ENCODE measurements around the gene NFATC2.
"Not testable (repeated sequence)": the region's sequence is repeated elsewhere in the genome, so short reads cannot be mapped to it uniquely, and the experiment has no call there.

The NFATC2 gene

GRCh38 chr20:51567622-51568021, 25.1 kb upstream of the NFATC2 start:
- no peak for DNase-seq

- DNase-seq: no peak
These were observed 24.1 kb upstream of the NFATC2 start for GRCh38 chr20:51566594-51566993.

- no peak for DNase-seq
These were observed 23.0 kb upstream of the NFATC2 start for GRCh38 chr20:51565298-51566144.

GRCh38 chr20:51563486-51564332, 21.2 kb upstream of the NFATC2 start:
- DNase-seq: no peak

GRCh38 chr20:51563174-51563485, 20.6 kb upstream of the NFATC2 start:
- DNase-seq: no peak

- DNase-seq: peak; percentile 25
These were observed 20.0 kb upstream of the NFATC2 start for GRCh38 chr20:51562332-51563173.

GRCh38 chr20:51562027-51562331, 19.5 kb upstream of the NFATC2 start:
- DNase-seq: no peak

- no peak for DNase-seq
These were observed 18.2 kb upstream of the NFATC2 start for GRCh38 chr20:51560550-51561307.

GRCh38 chr20:51560042-51560441, 17.5 kb upstream of the NFATC2 start:
- no peak for DNase-seq

GRCh38 chr20:51554538-51555165, 12.1 kb upstream of the NFATC2 start:
- DNase-seq: no peak

- no peak for DNase-seq
These were observed 11.5 kb upstream of the NFATC2 start for GRCh38 chr20:51553897-51554486.

GRCh38 chr20:51551186-51551585, 8.7 kb upstream of the NFATC2 start:
- DNase-seq: no peak

GRCh38 chr20:51549474-51549873, 7.0 kb upstream of the NFATC2 start:
- no peak for DNase-seq

- DNase-seq: no peak
These were observed 5.4 kb upstream of the NFATC2 start for GRCh38 chr20:51547951-51548350.

- no peak for DNase-seq
These were observed 3.0 kb upstream of the NFATC2 start for GRCh38 chr20:51545515-51545914.

GRCh38 chr20:51543422-51543788, 886 bp upstream of the NFATC2 start:
- no peak for DNase-seq

GRCh38 chr20:51542033-51542570, 417 bp downstream of the NFATC2 start:
- no peak for DNase-seq

GRCh38 chr20:51541189-51542032, 1.1 kb downstream of the NFATC2 start:
- no peak for DNase-seq

GRCh38 chr20:51540580-51540979, 1.9 kb downstream of the NFATC2 start:
- DNase-seq: no peak

- not testable (repeated sequence) for DNase-seq
These were observed 2.4 kb downstream of the NFATC2 start for GRCh38 chr20:51540074-51540473.
